Spleen (tissue), 7 donors: Measurements from ENCODE around the gene JARID2.

Experiments used
- CTCF ChIP-seq, 11 experiments: fragments of 200-600 bp in 7 of 11; fragments of 450-650 bp in 4 of 11; sonication (generic) in 4 of 11; IDR thresholded peaks in 8 of 11; conservative IDR thresholded peaks in 3 of 11; 1 replicate in 7 of 11; 2 replicates in 4 of 11; pipeline versions ENCODE4 v1.4.0 to v1.8.0; 2016 to 2021; ENCODE audit warnings: antibody characterized with exemption in 11 of 11, inconsistent platforms in 4 of 11, mild to moderate bottlenecking in 1 of 11
- POLR2AphosphoS5 ChIP-seq, 3 donors: sonication (generic); formaldehyde crosslinking; IDR thresholded peaks; one replicate each; pipeline ENCODE4 v1.5.1; 2017; ENCODE audit warnings: antibody characterized with exemption in 3 of 3
- donor health status: DM: no; HTN: no; CAD: no; lungs with moderate emphysema.
- donor health status: DM: no; HTN: no; CAD: no.
- donor health status: DM: no; HTN: no; CAD: no.

DNA sequence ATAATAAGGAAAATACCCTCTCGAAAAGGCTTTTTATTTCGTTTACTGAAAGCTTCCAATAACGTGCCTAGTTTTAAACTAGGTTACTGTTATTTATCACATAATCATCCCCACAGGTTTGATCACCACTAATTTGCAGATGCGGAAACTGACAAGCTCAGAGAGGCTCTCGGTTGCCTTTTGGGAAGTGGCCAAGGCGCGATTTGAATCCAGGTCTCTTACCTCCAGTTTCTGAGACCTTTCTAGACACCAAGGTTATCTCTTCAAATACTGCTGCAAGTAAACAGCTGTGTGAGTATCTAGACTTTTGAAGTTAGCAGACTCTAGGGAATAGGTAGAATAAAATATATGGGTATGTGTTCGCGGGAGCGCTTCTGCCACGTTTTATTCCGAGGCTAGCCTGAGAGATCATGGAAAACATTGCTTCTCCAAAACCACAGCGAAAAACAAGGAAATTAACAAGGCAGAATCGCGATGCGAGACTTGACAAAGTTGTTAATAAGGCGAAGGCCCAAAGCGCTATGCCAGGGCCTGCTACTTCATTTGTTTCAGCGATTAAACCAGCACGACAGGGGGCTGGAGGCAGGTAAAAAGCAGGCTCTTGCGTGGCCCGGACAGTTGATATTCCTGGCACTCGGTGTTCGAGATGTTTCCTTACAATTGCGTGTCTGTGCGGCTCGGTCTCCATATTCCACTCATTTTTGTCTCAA, 1.8 kb upstream of the JARID2 start:
- no peak for TF ChIP-seq CTCF (IDR thresholded peaks at IDR 0.05 in 8 of 11, conservative IDR thresholded peaks at IDR 0.05 in 3 of 11)
- no peak for TF ChIP-seq POLR2AphosphoS5 (IDR thresholded peaks at IDR 0.05)
